CD4-positive, alpha-beta T cell treated with Interleukin-21 for 1 hour (primary cell): ENCODE data around the gene UQCC5.
A peak's percentile ranks its signal among the peaks of the same experiment; 100 is the strongest.
"Not testable (repeated sequence)": the region's sequence is repeated elsewhere in the genome, so short reads cannot be mapped to it uniquely, and the experiment has no call there.

Experiments
- DNase-seq: peaks from one replicate; pipeline ENCODE4 v3.0.0-alpha.2; 2020

UQCC5 gene

DNA sequence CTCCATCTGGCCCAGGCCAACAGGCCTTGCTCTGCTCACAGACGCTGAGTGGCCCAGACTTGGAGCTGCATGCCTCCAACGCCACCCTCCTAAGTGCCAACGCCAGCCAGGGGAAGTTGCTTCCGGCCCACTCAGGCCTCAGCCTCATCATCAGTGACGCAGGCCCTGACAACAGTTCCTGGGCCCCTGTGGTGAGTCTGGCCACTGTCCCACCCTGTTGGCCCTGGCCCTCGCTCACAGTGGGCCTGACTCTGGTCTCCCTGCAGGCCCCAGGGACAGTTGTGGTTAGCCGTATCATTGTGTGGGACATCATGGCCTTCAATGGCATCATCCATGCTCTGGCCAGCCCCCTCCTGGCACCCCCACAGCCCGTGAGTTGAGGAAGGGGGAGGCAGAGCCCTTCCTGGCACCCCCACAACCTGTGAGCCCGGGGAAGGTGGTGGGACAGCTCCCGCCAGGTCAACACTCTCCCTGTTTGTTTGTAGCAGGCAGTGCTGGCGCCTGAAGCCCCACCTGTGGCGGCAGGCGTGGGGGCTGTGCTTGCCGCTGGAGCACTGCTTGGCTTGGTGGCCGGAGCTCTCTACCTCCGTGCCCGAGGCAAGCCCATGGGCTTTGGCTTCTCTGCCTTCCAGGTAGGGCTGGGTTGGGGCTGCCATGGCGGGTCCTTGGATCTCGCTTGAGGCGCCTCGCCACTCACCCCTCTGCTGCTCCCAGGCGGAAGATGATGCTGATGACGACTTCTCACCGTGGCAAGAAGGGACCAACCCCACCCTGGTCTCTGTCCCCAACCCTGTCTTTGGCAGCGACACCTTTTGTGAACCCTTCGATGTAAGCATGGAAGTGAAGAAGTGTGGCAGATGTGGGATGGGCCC lies 12.8 kb upstream of the UQCC5 start:
- DNase-seq: no peak

DNA sequence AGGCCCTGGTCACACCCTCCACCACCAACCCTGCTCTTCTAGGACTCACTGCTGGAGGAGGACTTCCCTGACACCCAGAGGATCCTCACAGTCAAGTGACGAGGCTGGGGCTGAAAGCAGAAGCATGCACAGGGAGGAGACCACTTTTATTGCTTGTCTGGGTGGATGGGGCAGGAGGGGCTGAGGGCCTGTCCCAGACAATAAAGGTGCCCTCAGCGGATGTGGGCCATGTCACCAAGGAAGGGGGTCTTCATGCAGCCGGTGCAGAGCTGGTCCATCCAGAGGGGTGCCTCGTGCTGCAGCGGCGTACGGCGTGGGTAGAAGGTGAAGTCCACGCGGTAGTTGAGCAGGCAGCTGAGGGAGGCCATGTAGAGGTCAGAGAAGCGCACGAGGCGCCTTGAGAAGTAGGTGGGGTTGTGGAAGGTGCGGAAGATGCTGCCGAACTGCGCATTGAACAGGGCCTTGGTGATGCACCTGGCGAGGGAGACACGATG lies 12.1 kb upstream of the UQCC5 start:
- DNase-seq: no peak

- DNase-seq: no peak
Observed at GRCh38 chr3:52524752-52525679, 11.4 kb upstream of the UQCC5 start.

GRCh38 chr3:52525680-52526561 lies 10.5 kb upstream of the UQCC5 start:
- no peak for DNase-seq

DNA sequence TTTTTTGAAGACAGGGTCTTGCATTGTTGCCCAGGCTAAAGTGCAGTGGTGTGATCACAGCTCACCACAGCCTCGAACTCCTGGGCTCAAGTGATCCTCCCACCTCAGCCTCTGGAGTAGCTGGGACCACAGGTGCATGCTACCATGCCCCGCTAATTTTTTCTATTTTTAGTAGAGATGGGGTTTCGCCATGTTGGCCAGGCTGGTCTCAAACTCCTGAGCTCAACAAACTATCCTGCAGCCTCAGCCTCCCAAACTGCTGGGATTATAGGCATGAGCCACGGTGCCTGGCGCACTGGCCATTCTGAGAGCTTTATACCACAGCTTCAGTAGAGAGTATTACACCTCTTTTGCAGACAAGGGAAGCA lies 9.8 kb upstream of the UQCC5 start:
- not testable (repeated sequence) for DNase-seq

GRCh38 chr3:52527039-52527731 lies 9.2 kb upstream of the UQCC5 start:
- no peak for DNase-seq

DNA sequence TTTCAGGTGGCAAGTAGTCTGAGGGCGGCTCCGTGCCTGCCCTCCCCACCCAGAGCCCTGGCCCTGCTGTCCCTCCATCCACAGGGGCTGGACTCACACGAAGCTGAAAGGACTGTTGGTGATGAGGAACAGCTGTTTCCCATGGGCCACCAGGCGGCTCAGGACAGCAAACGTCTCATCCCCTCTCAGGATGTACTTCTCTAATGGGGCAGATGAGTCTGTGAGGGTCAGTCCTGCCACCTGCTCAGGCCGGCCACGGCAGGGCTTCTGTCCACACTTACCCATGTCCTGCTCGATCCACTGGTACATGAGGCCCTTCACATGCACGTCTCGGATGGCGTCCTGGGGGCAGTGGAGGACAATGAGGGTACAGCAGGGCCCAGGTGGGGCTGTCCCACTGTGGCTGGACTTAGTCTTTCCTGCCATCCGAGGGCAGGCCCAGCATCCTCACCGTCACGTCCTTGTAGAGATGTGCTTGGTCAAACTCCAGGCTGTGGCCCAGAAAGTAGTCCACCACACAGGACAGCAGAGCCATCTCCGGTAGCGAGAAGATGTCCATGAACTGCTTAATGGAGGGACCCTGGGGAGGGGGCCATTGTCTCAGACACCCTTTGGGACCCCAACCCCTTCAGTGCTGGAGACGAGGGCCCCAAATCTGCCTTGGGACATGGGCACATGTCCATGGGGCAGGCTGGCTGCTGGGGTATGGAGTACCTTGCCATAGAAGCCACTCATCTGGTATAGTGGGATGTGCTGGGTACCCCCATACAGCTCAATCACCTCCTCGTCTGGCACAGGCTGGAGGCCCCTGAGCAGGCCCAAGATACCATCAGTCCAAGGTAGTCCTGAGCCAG lies 8.4 kb upstream of the UQCC5 start:
- DNase-seq: no peak

- no peak for DNase-seq
Observed at GRCh38 chr3:52528586-52529375, 7.6 kb upstream of the UQCC5 start.

- no peak for DNase-seq
Observed at GRCh38 chr3:52529376-52530333, 6.8 kb upstream of the UQCC5 start.

GRCh38 chr3:52530918-52531826 lies 5.2 kb upstream of the UQCC5 start:
- DNase-seq: no peak

GRCh38 chr3:52531860-52532516 lies 4.4 kb upstream of the UQCC5 start:
- no peak for DNase-seq

DNA sequence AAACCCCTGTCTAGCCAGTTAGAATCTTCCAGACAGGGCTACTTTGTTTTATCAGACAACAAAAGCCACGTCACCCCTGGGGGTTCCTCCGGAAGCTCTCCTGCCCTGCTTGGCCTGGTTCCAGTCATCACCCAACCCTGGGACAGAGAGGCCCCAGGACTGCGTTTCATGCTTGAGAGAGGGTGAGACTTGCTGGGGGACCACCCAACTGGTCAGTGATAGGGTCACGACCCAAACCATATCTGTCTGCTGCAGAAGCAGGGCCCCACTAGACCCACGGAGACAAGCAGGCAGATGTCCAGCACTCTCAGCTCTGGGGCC lies 3.9 kb upstream of the UQCC5 start:
- DNase-seq: peak; percentile 24

DNA sequence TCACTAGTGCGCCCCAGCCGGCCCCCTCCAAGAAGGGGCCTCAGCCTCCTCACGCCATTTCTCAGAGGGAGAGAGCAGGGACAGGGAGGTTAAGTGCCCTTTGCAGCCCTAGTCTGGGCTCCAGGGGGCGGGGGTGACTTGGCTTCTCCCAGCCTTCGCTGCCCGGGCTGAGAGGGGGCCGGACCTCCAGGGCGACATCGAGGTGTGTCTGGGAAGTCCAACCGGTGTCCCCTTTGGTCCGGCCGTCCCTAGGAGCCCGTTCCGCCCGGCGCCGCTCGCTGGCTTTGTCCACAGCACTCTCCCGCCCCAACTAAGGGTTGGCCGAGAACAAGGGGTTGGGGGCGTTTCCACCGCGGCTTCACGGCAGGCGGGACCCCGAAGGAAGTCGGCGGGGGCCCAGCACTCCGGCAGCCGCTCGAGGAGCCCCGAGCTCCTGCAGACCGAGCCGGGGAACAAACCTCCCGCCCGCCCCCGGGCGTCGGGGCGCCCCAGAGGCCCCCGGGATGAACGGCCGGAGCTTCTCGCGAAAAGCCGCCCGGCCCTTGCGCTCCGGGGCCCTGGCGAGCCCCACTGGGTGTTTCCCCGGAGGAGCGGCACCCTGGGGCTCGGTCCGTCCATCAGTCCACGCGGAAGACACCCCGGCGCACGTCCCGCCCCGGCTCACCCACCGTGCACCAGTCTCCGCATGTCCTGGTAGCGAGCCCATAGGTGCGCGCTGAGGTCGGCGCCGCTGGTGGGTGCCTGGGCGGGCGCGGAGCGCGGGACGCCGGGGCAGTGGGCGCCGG lies 3.4 kb upstream of the UQCC5 start:
- peak; percentile 17 for DNase-seq

DNA sequence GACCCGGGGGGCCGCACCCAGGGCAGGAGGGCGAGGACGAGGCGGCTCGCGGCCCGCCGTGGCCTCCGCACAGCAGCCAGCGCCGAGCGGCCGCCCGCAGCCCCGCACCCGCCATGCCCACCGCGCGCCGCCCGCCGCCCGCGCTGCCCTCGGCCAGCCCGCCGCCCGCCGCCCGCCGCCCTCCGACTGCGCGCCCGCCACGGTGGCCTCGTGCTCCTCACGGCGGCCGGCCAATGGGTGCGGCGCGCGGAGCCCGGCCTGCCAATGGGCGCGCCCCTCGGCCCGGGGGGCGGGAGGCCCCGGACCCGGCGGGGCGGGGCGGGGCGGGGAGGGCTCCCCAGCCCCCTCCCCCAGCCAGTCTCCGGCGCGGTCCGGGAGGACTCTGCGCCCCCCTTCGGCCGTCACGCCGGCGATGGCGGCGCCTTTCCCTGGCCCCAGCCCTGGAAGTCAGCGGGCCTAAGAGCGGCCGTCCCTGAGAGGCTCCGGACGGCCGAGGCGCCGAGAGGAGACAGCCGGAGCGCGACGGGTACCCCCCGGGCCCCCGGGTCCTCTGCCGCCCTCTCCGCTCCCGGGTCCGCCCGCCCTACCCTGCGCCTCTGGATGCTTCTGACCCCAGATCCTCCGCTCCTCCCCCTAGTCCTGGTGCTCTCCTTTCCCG lies 2.7 kb upstream of the UQCC5 start, which contains the start of gene NT5DC2:
NT5DC2 (minus strand) TSS at position 235 of the 658 bp plus-strand sequence; CDS start at position 115, 120 bp downstream.
- DNase-seq: peak; percentile 71

DNA sequence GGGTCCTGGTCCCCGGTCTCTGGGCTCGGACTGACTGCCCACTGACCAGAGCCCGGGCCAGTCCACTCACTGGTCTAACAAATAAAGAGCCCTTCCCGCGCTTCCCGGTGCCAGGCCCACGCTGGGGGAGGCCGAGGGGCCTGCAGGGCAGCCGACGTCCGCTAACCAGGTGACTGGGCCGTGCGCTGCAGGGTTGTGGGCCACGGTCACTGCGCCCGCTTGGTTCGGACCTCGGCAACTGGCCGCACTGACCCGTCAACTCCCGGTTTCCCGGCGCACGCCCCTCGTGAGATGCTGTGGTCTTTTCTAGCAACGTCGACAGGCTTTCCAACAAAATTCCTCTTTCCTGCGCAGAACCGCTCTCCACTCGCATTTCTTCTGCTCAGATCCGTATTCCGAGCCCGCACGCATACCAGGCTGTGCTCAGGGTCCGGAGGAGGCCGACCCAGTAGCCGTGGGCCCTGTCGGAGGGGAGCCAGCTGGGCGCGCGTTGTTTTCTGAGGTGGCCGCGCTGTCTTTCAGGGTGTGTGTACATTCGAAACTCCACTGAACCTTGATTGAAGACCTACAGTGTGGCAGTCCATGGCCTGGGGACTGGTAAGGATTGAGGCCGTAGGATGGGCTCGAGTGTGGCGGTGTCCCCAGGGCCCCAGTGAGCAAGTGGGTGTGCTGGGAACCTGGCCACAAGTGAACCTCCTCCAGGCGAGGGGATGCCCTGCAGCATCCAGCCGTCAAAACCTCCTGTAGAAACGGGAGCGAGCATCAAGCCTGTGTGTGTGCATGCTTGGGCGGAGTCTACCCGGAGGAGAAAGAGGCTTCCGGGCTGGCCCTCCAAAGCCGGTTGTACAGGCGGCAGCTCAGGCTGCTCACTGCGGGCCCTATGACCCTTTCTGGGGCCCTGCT lies 1.9 kb upstream of the UQCC5 start:
- DNase-seq: no peak
